T-helper 2 cell treated with Interferon-gamma antibody and Interleukin-4, amounts not matched to agents 100 ng/mL and 5 ng/mL, for 36 hours (primary cell): Measurements from ENCODE around the gene STIM2. TPM values are rescaled to one million over a fixed set of nuclear protein-coding genes. Genes with fewer than 3 reads are reported as not detected.

ENCODE experiments used
- intact Hi-C: fragments of 100-400 bp; cut with micrococcal nuclease; formaldehyde crosslinking; loops from one replicate; pipeline ENCODE4 v1.15.1; 2023
- total RNA-seq: library from RNA; stranded (reverse); gene quantifications from 2 replicates; pipeline ENCODE4 v1.2.3, GENCODE V29; 2022

STIM2 gene
- total RNA-seq, 1 donor from 2014 or later = 47.7 TPM

DNA sequence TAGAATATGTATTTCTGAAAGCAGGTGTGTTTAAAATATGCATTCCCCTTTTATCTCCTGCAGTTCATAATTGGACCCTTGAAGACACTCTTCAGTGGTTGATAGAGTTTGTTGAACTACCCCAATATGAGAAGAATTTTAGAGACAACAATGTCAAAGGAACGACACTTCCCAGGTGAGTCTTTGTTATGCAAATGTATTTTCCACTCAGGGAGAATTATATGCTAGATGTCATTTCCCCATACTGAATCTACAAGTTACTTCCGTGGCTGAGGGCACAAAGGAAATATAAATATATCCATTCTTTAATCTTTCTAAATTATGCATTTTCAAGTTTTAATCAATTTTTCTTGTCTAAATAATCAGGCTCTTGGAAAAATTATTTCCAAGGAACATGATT is 134.7 kb downstream of the STIM2 start:
- intact Hi-C loops = no loop called here

DNA sequence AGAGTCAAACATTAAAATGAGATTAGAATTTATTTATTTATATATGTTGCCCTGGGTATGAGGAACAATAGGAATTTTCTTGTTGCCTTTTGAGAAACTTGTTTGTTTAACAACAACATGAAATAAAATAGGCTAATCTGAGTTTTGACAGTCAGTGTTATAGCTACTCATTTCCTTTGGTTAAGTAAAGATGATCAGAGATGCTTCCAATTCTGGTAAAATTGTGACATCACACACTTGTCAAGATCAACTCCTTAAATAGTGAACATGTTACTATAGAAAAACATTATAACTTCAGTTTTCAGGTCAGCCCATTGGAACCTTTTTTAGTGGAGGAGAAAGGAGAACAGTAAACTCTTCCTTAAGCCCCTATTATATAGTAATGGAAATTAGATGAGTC is 136.1 kb downstream of the STIM2 start:
- intact Hi-C loops = no loop called here

DNA sequence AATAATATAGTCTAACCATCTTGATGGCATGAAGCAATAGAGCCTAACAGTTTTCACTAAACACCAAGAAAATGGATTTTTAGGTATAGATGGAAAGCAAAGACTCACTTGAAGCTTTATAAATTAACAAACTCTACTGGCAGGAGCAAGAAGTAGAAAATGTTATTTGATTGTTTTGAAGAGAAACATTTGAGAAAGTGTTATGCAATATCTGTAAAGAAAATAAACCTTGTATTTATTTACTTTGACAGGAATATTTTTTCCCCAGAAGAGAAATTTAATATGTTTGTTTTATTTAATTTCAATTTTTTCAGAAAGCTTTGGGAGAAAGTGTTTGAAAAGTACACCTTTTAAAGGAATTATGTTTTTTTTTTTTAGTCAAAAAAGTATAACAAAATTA is 139.0 kb downstream of the STIM2 start:
- intact Hi-C loops = loop anchor here (2.0 to 5.0 kb wide), 2 partner anchors 143 to 417 kb away; partner anchors contain the start of gene TBC1D19

DNA sequence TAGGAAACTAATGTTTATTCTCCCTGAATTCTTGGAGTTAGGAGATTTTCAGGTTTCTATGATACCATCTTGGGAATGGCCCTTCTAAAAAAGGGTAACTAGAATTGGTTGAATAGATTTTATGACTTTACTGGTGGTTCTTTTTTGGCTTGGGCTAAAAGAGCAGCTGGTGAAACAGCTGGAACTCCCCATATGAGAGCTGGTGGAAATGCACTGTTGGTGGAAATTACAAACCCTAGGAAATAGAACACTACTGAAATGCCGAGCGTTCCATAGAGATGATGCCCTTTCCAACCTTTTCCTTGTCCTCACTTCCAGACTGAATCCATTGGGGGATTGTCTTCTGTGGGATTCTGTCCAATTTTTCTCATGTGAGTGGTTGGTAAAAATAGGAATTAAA is 139.5 kb downstream of the STIM2 start:
- intact Hi-C loops = loop anchor here (2.0 to 5.0 kb wide), 2 partner anchors 143 to 418 kb away; partner anchors contain the start of gene TBC1D19

DNA sequence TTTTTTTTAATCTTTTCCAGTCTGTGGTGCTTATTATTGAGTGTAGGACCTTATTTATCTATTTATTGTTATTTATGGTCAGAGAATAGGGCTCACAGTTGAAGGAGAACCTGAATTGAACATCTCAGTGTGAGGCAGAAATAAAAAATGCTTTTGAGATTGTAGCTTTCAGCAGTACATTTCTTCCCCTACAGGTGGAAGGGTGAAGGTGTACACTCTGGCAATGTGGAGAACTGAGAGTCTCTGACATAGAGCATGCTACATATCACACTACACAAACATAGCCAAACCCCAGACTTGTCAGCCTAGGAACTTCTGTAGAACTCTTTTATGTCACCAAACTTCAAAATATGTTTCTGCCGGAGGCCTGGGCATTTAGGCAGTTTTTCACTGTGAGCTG is 140.2 kb downstream of the STIM2 start:
- intact Hi-C loops = loop anchor here (2.0 to 5.0 kb wide), 2 partner anchors 144 to 419 kb away; partner anchors contain the start of gene TBC1D19

DNA sequence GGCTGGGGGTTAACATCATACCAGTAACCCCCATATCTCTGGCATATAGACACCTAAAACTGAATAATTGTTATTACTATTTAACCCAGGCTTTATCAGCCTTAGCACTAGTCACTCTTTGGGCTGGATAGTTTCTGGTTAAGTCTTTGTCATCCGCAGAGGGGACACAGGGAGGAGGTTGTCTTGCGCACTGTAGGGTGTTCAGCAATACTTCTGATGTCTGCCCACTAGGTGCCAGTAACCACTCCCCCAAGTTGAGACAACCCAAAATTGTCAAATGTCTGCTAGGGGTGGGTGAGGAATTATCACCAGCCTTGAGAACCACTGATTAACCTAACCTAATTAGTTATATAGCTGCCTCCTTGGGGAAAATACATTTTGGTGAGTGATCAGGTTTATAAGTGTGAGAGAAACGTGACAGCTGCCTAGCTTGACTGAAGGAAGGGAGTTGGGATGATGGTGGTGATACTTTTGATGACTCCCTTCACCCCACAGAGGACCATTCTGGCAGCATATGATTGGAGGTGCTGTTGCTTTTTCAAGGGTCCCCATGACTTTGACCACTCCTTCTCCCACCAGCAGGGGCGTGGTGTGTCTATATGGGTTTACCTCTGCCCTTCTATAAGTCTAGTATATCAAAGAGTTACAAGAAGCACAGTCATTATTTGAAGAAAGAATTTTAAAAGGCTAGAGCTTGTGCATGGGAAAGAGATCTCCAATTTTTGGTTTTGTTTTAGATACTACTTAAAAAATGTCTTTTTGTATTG is 140.9 kb downstream of the STIM2 start:
- intact Hi-C loops = loop anchor here (2.0 to 5.0 kb wide), 2 partner anchors 145 to 419 kb away; partner anchors contain the start of gene TBC1D19

DNA sequence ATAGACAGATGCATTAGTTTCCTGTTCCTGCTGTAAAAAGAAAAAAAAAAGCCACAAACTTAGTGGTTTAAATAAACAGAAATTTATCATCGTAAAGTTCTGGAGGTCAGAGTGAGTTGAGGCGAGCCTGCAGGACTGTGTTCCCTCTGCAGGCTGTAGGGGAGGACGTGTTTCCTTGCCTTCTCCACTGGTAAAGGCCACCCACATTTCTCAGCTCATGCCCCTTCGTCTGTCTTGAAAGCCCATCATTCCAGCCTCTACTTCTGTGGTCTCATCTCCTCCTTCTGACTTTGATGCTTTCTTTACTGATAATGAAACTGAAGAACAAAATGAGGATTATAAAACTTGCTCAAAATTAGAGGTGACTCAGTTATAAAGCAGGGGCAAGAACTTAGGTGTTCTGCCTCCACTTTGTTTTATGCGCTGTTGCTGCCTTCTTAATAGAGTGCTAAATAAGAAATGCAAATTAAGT is 143.0 kb downstream of the STIM2 start:
- intact Hi-C loops = loop anchor here (5.0 kb wide), 1 partner anchor 421 kb away; the partner anchor contains the start of gene TBC1D19

DNA sequence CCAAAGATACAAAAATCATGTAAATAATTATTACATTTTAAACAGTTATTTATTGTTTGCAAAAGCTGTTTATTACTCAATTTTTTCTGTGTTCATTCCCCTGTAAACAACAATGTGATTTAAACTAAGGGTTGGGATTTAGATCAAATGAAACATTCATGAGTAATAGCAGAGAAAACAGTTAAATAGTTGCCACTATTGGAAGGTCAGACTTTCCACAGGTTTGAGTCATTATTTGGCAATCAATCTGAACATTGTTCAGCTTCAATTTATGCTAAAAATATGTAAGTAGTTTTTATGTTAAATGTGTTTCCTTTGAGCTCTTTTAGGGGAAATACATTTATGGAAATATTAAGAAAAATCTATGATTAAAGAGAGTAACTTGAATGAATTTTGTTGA is 144.9 kb downstream of the STIM2 start:
- intact Hi-C loops = no loop called here

DNA sequence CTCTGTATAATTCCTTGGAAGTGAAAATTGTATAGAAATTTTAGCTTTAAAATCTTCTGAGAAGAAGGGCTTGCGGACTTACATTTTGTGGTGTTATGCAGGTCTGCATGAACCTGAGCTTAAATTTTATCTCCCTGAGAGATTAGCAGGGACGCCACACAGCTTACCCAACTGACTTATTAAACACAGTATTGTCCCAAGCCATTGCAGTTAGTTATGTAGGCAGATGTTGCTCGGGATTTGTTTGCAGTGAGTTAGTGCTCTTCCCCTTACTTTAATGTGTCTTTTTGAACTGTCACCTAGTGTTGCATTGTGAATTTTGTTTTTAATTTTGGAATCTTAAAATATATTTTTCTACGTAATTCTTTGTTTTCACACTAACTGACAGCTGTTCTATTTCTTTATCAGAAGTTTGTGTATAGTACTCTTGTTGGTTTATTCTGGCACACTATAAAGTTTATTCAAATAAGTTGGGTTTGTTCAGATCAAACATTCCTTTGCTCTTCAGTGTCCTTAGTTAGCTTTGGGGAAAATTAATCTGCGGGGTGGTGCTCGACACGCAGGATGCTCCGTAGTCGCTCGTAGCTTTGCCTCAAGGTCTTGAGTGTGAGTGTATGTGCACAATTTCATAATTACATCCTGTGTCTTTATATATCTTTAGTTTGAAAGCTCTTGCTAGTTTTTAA is 145.4 kb downstream of the STIM2 start:
- intact Hi-C loops = no loop called here

DNA sequence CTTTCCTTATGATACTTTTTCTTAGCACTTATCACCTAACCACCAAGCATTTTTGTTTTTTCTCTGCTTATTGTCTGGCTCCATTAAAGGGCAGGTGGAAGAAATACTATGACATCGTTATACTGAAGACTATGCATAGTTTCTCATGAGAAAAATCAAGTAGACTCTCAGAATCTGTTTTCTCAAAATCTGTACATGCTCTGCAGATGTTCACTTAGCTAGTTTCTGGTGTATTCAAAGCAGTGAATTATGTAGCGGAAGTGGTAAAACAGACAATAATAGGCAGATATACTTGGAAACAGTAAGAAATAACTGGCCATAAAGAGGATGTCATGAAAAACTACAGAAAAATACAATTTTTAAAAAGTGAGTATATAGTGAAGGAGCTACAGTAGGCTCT is 146.0 kb downstream of the STIM2 start:
- intact Hi-C loops = no loop called here

DNA sequence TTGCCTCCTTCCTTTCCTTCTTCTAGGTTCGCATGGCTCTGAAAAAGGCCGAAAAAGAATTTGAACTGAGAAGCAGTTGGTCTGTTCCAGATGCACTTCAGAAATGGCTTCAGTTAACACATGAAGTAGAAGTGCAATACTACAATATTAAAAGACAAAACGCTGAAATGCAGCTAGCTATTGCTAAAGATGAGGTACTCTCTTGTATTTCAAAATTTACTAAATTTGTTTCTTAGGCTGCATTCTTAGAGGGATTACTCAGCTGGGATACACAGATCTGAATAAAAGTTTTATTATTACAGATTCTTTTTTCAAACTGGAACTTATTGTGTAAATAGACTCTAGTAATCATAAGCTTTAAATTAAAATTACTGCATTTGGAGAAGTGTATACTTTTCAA is 146.9 kb downstream of the STIM2 start:
- intact Hi-C loops = no loop called here

DNA sequence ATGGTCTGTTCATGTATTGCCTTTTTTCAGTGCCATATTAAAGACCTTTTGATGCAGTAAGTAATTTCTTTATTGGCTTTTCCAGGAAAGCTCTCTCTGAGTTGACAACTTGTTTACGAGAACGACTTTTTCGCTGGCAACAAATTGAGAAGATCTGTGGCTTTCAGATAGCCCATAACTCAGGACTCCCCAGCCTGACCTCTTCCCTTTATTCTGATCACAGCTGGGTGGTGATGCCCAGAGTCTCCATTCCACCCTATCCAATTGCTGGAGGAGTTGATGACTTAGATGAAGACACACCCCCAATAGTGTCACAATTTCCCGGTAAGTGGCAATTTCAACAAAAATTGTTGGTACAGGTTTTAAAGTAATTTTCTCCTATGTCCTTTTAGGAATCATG is 148.0 kb downstream of the STIM2 start:
- intact Hi-C loops = no loop called here

DNA sequence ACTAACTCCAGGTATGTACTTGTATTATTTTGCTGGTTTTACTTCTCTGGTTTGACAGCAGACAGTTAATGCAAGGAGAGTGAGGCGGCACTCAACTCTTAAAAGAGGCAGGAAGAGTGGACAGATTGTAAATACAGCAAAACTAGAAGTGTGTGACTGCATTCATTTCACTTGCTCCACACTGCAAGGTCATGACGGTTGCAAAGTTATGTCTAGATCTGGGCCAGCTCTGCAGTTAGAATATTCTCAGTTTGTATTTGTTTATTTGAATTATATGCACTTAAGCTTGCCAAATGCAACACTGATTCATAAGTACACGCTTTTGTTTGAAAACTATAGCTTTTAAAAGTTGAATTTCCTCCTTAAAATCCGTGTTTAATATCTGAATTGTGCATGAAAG is 148.9 kb downstream of the STIM2 start:
- intact Hi-C loops = no loop called here

DNA sequence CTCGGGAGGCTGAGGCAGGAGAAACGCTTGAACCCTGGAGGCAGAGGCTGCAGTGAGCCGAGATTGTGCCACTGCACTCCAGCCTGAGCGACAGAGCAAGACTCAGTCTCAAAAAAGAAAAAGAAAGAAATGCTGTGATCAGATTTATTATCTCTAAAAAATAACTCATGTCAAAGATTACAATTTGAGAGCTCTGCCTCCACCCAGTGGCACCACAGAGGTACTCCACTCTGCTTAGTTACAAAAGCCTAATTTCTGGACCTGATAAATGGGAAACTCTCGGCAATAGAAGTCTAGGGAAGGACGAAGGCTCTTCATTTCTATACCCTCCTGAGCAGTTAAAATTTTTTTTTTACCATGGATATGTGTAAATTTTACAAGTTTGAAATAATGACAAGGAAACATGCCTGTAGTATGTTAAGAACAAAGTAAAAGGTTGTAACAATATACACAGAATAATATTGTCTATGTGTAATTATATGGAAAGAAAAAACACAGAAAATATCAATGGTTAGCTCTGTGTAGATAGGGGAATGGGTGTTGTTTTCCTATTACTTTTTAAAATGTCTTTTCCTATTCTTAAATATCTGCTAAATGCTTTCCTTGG is 149.8 kb downstream of the STIM2 start:
- intact Hi-C loops = loop anchor here (1.0 to 10.0 kb wide), 6 partner anchors 149 to 983 kb away; no protein-coding TSS in a partner anchor

DNA sequence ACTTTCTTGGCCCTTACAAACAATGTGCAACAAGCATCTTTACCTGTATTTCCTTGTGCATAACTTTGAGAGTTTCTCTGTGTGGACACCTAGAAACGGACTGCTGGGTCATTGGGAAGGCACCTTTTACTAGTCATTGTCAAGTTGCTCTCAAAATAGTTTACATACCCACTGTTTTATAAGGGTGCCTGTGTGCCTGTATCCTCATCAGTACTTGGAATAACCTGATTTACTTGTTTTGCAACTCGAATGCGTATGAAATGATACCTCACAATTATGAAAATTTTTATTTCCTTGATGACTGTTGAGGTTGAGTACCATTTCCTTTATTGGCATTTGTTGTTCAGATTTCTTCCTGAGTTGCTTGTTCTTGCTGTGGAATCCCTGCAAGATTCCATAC is 150.8 kb downstream of the STIM2 start:
- intact Hi-C loops = loop anchor here (2.0 to 10.0 kb wide), 4 partner anchors 227 to 984 kb away; no protein-coding TSS in a partner anchor

DNA sequence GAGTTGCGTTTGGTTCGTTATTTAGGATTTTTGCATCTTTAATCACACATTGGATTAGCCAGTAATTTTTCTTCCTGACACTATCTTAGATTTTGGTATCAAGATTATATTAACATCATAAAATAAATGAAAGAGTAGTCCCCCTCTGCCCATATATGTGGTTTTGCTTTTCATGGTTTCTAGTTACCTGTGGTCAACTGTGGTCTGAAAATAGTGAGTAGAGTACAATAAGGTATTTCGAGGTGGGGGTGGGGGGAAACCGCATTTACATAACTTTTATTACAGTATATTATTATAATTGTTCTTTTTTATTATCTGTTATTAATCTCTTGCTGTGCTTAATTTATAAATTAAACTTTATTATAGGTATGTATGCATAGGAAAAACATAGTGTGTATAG is 152.4 kb downstream of the STIM2 start:
- intact Hi-C loops = loop anchor here (5.0 to 10.0 kb wide), 3 partner anchors 228 to 986 kb away; no protein-coding TSS in a partner anchor

DNA sequence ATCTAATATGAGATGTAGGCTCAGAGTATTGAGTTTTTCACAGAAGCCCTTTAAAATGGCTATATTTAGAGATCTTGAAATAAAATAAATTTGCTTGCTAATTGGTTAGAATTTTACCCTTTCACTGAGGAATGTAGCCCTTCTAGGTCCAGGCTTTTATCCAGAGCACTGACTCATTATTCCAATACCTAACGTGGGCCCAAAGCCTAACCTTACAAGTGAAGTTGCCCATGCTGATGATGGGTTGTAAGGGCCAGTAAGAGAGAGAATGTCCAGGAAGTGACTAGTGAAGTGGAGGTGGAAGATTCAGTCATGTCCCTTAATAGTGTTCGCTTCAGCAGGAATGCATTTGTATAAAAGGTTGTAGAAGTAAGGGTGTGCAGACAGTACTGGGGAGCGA is 155.9 kb downstream of the STIM2 start:
- intact Hi-C loops = loop anchor here (10.0 kb wide), 2 partner anchors 232 to 272 kb away; no protein-coding TSS in a partner anchor

DNA sequence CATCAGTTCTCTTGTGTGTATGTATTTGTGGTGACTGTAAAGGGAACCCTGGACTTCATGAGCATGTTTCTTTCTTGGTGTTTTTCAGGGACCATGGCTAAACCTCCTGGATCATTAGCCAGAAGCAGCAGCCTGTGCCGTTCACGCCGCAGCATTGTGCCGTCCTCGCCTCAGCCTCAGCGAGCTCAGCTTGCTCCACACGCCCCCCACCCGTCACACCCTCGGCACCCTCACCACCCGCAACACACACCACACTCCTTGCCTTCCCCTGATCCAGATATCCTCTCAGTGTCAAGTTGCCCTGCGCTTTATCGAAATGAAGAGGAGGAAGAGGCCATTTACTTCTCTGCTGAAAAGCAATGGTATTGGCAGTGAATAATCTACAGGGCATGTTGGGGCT is 157.0 kb downstream of the STIM2 start:
- intact Hi-C loops = loop anchor here (10.0 kb wide), 2 partner anchors 233 to 273 kb away; no protein-coding TSS in a partner anchor

DNA sequence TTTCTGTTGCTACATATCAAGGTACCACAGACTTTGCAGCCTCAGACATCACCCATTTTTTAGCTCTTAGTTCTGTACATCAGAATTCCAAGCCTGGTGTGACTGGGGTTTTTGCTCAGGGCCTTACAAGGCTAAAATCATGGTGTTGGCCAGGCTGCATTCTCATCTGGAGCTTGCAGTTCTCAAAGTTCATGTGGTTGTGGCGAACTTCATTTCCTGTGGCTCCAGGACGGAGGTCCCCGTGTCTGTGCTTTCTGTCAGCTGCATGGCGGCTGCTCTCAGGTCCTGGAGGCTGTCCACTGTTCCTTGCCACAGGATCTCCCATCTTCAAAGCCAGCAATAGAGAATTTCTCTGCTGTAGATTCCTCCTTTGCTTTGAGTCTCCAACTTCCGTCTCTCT is 157.4 kb downstream of the STIM2 start:
- intact Hi-C loops = loop anchor here (10.0 kb wide), 2 partner anchors 233 to 273 kb away; no protein-coding TSS in a partner anchor

DNA sequence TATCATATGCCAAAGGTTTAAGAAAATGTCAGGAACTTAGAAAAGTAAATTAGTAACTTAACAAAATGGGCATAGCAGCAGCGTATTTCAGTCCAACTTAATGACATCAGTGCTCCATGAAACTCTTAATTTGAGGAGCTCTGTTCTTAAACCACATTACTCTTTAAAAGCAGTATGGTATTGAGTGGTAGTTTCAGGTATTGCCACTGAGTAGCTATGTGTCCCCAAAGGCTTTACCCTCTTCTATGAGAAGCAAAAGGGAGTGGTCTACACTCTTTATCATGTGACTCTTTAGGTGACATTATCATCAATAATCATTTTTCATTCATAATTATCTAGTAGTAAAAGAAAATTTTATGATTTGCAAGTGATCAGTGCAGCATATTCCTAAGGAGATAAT is 158.3 kb downstream of the STIM2 start:
- intact Hi-C loops = loop anchor here (10.0 kb wide), 2 partner anchors 234 to 274 kb away; no protein-coding TSS in a partner anchor

DNA sequence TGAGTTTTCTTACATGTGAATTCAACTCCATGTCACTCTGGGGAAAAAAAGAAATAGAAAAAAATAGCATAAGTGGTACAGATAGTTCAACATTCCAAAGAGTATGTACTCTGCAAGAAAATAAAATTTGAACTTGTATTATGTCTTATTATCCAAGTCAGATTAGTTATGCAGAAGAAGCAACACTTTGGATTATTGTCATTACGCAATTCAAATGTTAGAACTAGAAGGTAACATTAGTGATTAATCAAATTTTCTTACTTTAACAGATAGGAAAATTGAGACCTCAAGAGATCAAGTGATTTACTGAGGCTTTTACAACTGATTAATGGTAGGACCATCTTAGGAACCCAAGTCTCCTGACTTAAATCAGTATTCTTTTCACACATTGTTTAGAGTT is 159.1 kb downstream of the STIM2 start:
- intact Hi-C loops = loop anchor here (10.0 kb wide), 2 partner anchors 235 to 275 kb away; no protein-coding TSS in a partner anchor
